GM10266 (cell line): ENCODE results near the gene ATP1A2.

ENCODE experiments used
- DNase-seq: peaks from one replicate; pipeline ENCODE4 v3.0.0; 2012; ENCODE audit errors: extremely low spot score
- TF ChIP-seq, protein P1 (sequence below): IDR thresholded peaks from 2 replicates; pipeline ENCODE4 v1.5.1; 2012; ENCODE audit warnings: mild to moderate bottlenecking, low read depth; ENCODE audit not compliant: control insufficient read depth, insufficient read depth; ENCODE audit errors: missing control alignments

The ATP1A2 gene

DNA sequence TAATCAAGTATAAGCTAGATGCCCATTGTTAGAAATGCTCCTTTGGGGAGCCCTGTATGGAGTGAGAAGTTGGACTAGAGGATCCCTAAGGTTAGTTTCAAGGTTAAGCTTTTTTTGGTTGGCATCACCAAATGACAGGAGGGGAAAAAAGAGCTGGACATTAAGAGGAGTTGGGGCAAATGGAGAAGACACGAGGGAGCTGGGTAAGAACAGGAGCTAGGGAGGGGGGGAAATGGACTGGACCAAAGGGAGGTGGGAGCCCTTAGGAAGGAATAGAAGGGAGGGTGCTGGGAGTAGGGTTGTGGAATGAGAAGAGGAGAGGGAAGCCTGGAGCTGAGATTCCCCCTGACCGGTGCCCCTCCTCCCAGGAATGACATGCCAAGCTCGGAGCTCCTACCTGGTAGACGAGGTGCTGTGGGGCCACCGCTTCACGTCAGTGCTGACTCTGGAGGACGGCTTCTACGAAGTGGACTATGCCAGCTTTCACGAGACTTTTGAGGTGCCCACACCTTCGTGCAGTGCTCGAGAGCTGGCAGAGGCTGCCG, 28.4 kb upstream of the ATP1A2 start:
- DNase-seq = no peak
- TF ChIP-seq, protein P1, sequence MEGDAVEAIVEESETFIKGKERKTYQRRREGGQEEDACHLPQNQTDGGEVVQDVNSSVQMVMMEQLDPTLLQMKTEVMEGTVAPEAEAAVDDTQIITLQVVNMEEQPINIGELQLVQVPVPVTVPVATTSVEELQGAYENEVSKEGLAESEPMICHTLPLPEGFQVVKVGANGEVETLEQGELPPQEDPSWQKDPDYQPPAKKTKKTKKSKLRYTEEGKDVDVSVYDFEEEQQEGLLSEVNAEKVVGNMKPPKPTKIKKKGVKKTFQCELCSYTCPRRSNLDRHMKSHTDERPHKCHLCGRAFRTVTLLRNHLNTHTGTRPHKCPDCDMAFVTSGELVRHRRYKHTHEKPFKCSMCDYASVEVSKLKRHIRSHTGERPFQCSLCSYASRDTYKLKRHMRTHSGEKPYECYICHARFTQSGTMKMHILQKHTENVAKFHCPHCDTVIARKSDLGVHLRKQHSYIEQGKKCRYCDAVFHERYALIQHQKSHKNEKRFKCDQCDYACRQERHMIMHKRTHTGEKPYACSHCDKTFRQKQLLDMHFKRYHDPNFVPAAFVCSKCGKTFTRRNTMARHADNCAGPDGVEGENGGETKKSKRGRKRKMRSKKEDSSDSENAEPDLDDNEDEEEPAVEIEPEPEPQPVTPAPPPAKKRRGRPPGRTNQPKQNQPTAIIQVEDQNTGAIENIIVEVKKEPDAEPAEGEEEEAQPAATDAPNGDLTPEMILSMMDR = no peak

DNA sequence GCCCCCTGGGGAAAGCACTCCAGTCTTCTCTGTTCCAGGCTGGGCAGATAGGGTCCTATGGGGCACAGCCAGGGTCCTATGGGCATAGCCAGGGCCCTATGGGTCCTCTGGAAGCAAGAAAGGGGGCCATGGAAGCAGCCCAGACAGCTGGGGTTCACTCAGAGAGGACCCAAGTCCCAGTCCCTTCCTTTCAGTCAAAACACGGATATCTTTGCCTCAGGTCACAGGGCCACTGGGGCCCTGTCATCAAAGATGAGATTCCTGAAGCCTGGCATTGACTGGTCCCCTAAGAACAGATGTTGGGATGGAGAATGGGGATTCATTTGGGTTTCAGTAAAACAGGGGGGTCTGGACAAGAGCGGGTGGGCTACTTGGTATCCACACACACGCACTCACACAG, 25.7 kb upstream of the ATP1A2 start:
- TF ChIP-seq, protein P1 = no peak
- no peak for DNase-seq

DNA sequence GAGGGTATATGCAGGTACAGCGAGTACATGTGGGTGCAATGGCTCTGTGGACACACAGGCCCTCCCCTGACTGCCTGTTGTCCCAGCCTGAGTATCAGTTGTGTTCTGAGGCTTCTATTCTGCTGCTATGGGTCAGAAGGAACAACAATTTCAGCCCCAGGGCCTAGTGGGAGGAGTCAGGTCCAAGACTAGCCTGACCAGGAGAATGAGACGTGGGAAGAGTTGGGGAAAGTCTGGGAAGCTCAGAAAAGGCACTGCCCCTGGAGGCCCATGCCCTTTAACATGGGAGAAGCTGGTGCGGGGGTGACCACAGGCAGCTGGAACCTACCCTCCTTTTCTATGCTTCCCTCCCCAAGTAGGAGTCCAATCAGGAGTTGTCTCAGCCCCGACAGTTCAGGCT, 24.8 kb upstream of the ATP1A2 start:
- TF ChIP-seq, protein P1 = no peak
- no peak for DNase-seq

DNA sequence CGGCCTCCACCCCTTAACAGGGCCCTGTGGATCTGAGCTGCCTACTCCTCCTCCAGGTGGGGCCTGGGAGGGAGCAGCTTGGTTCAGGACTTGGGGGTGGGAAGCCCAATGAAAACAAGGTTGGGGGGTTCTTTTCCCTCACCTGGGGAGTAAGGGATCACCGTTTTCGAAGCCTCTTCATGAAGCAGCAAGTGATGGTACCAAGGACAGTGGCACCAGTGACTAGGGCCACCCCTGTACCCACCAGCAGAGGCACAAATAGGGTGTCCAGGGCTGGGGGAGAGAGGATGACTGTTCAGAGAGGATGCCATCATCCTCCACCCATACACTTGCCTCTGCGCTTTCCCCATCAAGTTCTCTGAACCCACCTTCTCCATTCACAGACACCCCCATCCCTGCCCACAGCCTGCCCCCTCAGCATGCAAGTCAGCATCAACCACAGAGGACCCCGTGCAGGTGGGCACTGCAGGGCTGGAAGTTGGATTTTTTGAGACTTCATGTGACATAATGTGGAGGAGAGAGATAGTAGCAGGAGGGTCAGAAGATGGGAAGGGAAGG, 23.8 kb upstream of the ATP1A2 start:
- TF ChIP-seq, protein P1 = no peak
- DNase-seq = no peak

DNA sequence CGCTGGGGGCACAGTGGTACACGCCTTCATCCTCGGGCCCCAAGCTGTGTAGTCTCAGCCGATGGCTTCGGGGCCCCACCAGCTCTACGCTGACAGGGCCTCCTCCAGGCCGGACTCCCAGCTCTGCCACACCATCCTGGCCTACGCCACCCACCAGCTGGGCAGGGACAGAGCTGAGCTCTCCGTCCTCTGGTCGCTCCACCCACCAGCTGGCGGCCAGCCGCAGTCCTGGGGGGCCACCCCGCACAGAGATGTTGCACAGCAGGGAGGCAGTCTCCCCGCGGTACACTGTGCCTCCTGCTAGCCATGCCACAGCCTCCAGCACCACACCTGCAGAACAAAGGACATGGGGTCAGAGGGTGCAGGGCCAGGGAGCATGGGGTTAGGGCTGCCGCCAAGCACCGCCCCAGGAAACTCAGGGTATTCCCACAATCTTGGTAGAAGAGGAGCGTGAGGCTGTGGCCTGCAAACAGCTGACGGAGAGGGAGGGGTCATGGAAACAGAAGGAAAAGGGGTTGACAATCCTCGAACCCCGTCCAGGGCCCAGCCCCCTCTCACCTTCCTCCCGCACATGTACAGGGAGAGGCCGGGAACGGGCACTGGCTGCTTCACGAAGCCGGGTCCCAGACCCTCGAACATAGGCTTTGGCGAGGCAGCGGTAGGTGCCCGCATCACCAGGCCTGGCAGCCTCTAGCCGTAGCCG, 23.0 kb upstream of the ATP1A2 start:
- TF ChIP-seq, protein P1 = no peak
- DNase-seq = no peak

DNA sequence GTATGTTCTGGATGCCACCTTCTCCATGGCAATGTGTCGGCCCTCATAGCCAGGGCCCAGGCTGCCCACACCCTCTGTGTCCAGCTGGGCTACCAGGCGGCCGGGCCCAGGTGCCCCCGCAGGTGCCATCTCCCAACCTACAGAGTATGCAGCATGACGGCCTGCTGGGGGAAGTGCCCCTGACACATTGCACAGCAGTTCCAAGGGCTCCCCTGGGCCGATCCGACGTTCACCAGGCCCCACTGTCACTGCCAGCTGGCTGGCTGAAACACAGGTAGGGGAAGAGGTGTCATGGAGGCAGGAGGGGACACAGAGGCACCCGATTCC, 22.5 kb upstream of the ATP1A2 start:
- no peak for DNase-seq
- TF ChIP-seq, protein P1 = no peak

DNA sequence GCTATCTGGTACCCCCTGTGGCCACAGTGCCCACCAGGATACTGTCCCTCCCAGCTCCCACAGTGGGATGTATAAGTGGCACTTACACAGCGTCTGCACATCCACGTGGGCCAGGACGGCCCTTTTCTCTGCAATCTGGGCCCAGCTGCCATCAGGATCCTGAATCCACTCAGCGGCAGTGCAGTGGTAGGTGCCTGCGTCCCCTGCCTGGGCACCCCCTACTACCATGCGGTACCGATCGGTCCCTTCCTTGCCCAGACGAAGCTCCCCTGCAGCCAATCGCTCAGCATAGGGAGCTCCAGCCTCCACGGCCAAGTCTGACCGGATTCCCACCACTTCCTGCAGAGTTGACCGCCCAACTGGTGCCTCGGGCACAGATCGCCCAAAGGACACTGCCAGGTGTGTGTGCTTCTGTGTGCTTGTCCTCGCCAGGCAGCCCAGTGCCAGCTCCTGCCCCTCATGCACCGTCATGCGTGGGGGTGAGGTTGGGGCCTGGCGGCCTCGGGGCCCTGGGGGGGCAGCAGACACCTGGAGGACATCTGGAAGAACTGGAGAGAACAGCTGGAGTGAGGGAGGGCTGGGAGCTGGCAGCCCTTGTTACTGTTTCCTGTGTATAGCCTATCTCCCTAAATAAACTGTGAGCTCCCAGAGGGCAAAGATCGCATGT, 21.8 kb upstream of the ATP1A2 start:
- TF ChIP-seq, protein P1 = no peak

More for the DNA sequence above, 21.8 kb upstream of the ATP1A2 start:
- no peak for DNase-seq
